GM21526 (cell line): Measurements from ENCODE around the gene NEUROG3.

ENCODE experiments used
- ATAC-seq: cut with Tn5 transposase; IDR thresholded peaks from one replicate; pipeline ENCODE4 v1.9.1; 2021; ENCODE audit warnings: moderate library complexity; ENCODE audit not compliant: unreplicated experiment, low FRiP score

NEUROG3 gene, protein sequence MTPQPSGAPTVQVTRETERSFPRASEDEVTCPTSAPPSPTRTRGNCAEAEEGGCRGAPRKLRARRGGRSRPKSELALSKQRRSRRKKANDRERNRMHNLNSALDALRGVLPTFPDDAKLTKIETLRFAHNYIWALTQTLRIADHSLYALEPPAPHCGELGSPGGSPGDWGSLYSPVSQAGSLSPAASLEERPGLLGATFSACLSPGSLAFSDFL

GRCh38 chr10:69573056-69573806 is at the start of gene NEUROG3:
TSS of gene NEUROG3 (minus strand) at chr10:69573422. CDS start at chr10:69573043, 379 bp downstream.
- ATAC-seq, result no peak

DNA sequence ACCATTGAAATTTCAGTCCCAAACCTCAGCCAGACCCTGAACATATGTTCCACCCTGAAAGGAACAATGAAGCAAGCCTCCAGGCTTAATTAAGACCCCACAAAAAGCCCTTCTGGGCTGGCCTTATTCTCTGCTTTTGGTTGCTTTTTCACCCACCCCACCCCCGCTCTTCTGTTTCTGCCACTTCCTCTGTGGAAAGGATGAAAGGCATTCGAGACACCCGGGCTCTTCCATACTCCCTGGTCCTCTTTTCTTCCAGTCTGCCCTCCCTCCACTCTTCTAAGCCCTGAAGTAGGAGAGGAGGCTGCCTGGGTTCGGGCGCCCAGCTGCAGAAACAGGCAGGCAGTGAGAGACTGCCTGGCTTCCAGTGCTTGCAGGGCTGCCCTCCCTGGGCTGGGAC is 47.4 kb upstream of the NEUROG3 start:
- ATAC-seq, result no peak

DNA sequence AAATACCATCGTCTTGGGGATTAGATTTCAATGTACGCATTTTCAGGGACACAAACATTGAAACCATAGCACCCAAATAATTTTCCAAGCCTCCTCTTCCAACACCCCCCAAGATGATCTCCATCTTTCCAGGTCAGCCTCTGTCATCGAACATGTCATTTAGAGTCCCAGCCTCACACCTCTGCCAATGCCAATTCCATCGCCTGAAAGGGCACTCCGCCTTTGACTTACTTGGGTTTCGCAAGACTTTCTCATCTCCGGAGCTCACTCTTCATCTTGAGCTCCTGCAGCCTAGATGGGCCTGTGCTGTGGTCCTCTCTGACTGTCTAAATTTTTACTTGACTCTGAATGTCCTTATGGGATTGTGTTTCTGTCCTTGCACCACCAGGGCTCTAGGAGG is 46.4 kb upstream of the NEUROG3 start:
- ATAC-seq, result no peak

- ATAC-seq, result no peak
Observed at GRCh38 chr10:69618746-69619145, 45.5 kb upstream of the NEUROG3 start.

- no peak for ATAC-seq
Observed at GRCh38 chr10:69616358-69616757, 43.1 kb upstream of the NEUROG3 start.

GRCh38 chr10:69614130-69614529 is 40.9 kb upstream of the NEUROG3 start:
- ATAC-seq, result no peak

GRCh38 chr10:69612760-69613159 is 39.5 kb upstream of the NEUROG3 start:
- ATAC-seq, result no peak

DNA sequence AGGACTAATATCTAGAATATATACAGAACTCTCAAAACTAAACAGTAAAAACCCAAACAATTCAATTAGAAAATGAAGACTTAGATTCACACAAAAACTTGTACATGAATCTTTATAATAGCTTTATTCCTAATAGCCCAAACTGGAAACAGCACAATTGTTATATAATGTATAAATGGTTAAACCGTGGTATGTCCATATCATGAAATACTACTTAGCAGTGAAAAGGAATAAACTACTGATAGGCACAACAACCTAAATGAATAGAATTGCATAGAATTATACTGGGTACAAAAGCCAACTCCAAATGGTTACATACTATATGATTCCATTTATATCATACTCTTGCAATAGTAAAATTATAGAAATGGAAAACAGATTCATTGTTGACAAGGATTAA is 35.9 kb upstream of the NEUROG3 start:
- ATAC-seq, result no peak

GRCh38 chr10:69600761-69601330 is 27.6 kb upstream of the NEUROG3 start:
- ATAC-seq, result no peak

- no peak for ATAC-seq
Observed at GRCh38 chr10:69588358-69588757, 15.1 kb upstream of the NEUROG3 start.

- no peak for ATAC-seq
Observed at GRCh38 chr10:69584624-69585023, 11.4 kb upstream of the NEUROG3 start.

- no peak for ATAC-seq
Observed at GRCh38 chr10:69583106-69583505, 9.9 kb upstream of the NEUROG3 start.

DNA sequence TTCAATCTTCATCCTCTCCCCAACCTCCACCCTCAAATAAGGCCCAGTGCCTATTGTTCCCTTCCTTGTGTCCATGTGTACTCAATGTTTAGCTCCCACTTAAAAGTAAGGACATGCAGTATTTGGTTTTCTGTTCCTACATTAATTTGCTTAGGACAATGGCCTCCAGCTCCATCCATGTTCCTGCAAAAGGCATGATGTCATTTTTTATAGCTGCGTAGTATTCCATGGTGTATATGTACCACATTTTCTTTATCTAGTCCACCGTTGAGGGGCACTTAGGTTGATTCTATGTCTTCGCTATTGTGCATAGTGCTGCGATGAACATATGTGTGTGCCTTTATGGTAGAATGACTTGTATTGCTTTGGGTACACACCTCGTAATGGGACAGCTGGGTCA is 7.2 kb upstream of the NEUROG3 start:
- ATAC-seq, result no peak

DNA sequence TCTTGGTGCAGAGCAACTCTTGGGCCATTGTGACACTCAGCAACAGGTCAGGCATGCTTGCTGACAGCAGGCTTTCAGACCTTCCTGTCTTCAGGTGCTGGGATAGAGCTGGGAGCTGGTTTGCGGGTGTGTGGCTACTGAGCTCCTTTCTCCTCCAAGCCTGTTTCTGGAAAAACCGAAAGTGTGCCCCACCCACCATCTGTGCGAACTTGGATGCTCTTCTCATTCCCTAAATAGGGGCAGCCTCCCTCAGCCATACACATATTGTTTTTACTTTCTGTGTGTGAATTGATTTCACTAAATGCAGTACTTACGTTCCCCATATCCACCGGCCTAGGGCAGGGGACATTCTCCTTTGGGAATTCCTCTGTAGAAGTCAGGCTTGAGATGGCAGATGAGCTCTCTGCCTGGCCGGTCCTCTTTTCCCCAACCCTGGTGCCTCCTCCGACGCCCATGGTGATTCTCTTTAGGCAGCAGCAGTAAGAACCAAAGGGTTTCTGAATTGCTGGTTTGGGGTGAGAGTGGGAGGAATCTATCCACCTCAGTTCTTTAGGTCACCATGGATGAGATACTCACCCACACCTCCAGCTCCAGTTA is 6.3 kb upstream of the NEUROG3 start:
- no peak for ATAC-seq

DNA sequence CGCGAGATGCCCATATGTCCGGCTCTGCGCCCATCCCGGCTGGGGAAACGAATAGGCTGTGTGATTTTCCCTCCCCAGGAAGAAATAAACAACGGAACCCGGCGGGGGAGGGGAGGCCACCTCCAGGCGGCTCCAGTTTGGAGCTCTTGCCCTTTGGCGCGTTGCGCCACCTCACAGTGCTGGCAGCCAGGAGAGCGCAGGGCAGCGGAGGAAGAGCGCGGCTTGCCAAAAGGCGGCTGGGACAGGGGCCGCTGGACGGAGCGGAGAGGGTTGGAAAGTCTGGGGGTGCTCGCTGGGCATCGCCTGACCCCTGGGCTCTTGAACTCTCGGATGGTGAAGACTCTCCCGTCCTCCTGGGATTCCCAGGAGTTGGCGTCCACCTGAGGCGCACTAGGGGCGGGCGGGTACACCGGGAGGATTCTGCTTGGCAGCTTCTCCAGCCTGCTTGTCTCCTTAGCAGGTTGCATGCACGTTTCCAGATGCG is 5.3 kb upstream of the NEUROG3 start:
- ATAC-seq, result no peak

- ATAC-seq, result no peak
Observed at GRCh38 chr10:69577268-69578232, 4.3 kb upstream of the NEUROG3 start.

- no peak for ATAC-seq
Observed at GRCh38 chr10:69576334-69577011, 3.3 kb upstream of the NEUROG3 start.

DNA sequence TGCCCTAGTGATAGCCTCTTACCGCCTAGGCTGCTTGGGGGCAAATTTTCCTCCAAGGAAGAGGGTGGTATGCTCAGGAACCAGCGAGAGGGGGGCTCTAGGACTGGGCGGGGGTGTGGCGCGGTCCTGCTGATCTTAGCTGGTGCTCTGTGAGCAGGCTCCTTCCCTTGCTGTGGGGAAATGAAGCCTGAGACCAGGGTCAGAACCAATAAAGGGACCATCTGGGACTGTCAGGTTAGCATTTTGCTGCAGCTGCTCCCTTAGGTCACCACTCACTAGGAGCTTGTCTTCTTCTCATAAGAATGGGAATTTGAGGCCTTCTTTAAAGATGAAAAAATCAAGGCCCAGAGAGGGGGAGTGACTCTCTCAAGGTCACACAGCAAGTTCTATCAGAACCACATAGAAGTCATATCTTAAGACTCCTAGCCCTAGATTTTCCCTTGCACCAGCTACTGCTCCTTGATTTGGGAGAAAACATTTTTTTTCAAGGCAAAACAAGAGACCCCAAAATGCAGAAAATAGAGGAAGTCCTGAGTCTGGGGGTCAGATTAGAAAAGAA is 2.0 kb upstream of the NEUROG3 start:
- ATAC-seq, result no peak

DNA sequence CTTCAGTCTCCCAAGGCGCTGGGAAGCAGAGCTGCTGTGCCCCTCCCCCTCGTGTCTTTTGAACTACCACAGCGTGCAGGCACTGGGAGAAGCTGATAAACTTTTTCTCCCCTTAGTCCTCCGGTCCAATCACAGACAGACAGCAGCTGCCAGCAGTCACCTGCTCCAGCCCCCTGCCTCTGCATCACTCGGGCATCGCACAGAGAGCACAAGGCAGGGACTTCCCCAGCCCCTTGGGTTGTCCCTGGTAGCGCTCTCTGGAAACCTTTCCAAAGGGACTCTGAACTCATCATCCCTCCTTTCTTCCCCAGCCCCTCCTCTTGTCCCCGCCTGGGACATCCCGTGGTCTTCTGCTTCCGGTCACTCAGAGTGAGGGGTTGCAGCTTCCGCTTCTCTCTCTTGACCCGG is 1.4 kb upstream of the NEUROG3 start:
- no peak for ATAC-seq
